HL-60 (cell line): ENCODE results near the gene C4orf33.

Source experiments
- CTCF ChIP-seq: IDR thresholded peaks from one replicate; pipeline ENCODE4 v1.5.1; 2011; ENCODE audit warnings: low read length, control low read depth, inconsistent platforms; ENCODE audit not compliant: insufficient read depth
- POLR2AphosphoS5 ChIP-seq: IDR thresholded peaks from 2 replicates; pipeline ENCODE4 v1.6.1; 2012; ENCODE audit warnings: low read depth

GRCh38 chr4:129144755-129145206, 48.8 kb downstream of the C4orf33 start:
- TF ChIP-seq CTCF (no peak), POLR2AphosphoS5 (no peak)
